ENCODE data around the gene ATPAF1. TPM values are rescaled to one million over a fixed set of nuclear protein-coding genes. Genes with fewer than 3 reads are reported as not detected.

Gene ATPAF1
- total and polyA plus RNA-seq, 2 donors from 2014 or later: 36.4 to 127 TPM

GRCh38 chr1:46603481-46603857, 64.7 kb downstream of the ATPAF1 start:
- Histone ChIP-seq H3K9ac (ENCODE audit: low read length in 3 of 3) (peak overlapping the region; percentile 65 to 93 (median 91)), H3K4me3 (ENCODE audit: low read length in 3 of 3) (peak overlapping the region; percentile 80 to 91 (median 87)), H3K9me3 (ENCODE audit: control insufficient read depth in 2 of 3, insufficient read depth in 1 of 3, low read length in 3 of 3) (no peaks in the 10 kb centered on the region), H3K27me3 (ENCODE audit: control insufficient read depth, insufficient read depth, low read length) (no peaks in the 10 kb centered on the region), H3K27ac (ENCODE audit: low read depth in 2 of 2, low read length in 2 of 2) (peak overlapping the region in 1 of 2 donors; percentile 72), H3K4me1 (ENCODE audit: control insufficient read depth in 2 of 3, insufficient read depth in 2 of 3, low read depth in 1 of 3, low read length in 3 of 3) (peaks cover 0 to 11% (median 9%) of the 10 kb centered on the region in 3 donors), H3K36me3 (ENCODE audit: control insufficient read depth in 2 of 3, insufficient read depth in 3 of 3, low read length in 3 of 3) (peaks cover 3 to 4% (median 4%) of the 10 kb centered on the region in 3 donors)
- TF ChIP-seq CTCF (IDR thresholded peaks at IDR 0.05; ENCODE audit: borderline replicate concordance, extremely low read depth, insufficient read depth): no peak
- intact Hi-C loops (cut with DNase I): no loop called here
- DNase-seq (no peak), FAIRE-seq (no peak)

- Histone ChIP-seq H3K27me3 (ENCODE audit: control insufficient read depth, insufficient read depth, low read length) (no peaks in the 10 kb centered on the region), H3K4me3 (ENCODE audit: low read length in 3 of 3) (no peak overlapping the region), H3K36me3 (ENCODE audit: control insufficient read depth in 2 of 3, insufficient read depth in 3 of 3, low read length in 3 of 3) (no peaks in the 10 kb centered on the region), H3K9ac (ENCODE audit: low read length in 3 of 3) (no peak overlapping the region), H3K4me1 (ENCODE audit: control insufficient read depth in 2 of 3, insufficient read depth in 2 of 3, low read depth in 1 of 3, low read length in 3 of 3) (peaks cover 0 to 11% (median 9%) of the 10 kb centered on the region in 3 donors), H3K27ac (ENCODE audit: low read depth in 2 of 2, low read length in 2 of 2) (no peak overlapping the region), H3K9me3 (ENCODE audit: control insufficient read depth in 2 of 3, insufficient read depth in 1 of 3, low read length in 3 of 3) (no peaks in the 10 kb centered on the region)
- intact Hi-C loops (cut with DNase I): no loop called here
- no peak for DNase-seq
- TF ChIP-seq CTCF (IDR thresholded peaks at IDR 0.05; ENCODE audit: borderline replicate concordance, extremely low read depth, insufficient read depth): no peak
- no peak for FAIRE-seq
Measured at GRCh38 chr1:46601257-46602007, 66.7 kb downstream of the ATPAF1 start.

- FAIRE-seq (no peak), DNase-seq (no peak)
- no peak for TF ChIP-seq CTCF (IDR thresholded peaks at IDR 0.05; ENCODE audit: borderline replicate concordance, extremely low read depth, insufficient read depth)
- Histone ChIP-seq H3K9me3 (ENCODE audit: control insufficient read depth in 2 of 3, insufficient read depth in 1 of 3, low read length in 3 of 3) (no peaks in the 10 kb centered on the region), H3K27ac (ENCODE audit: low read depth in 2 of 2, low read length in 2 of 2) (no peak overlapping the region), H3K4me3 (ENCODE audit: low read length in 3 of 3) (no peak overlapping the region), H3K36me3 (ENCODE audit: control insufficient read depth in 2 of 3, insufficient read depth in 3 of 3, low read length in 3 of 3) (no peaks in the 10 kb centered on the region), H3K27me3 (ENCODE audit: control insufficient read depth, insufficient read depth, low read length) (no peaks in the 10 kb centered on the region), H3K4me1 (ENCODE audit: control insufficient read depth in 2 of 3, insufficient read depth in 2 of 3, low read depth in 1 of 3, low read length in 3 of 3) (peaks cover 0 to 6% (median 4%) of the 10 kb centered on the region in 3 donors), H3K9ac (ENCODE audit: low read length in 3 of 3) (no peak overlapping the region)
- intact Hi-C loops (cut with DNase I): no loop called here
Measured at GRCh38 chr1:46599059-46599970, 68.8 kb downstream of the ATPAF1 start.

Data from kidney (tissue), 14 donors.